HG03558 (cell line): ENCODE data around the gene MYO5B.

ENCODE experiments used
- ATAC-seq: cut with Tn5 transposase; IDR thresholded peaks from one replicate; pipeline ENCODE4 v1.9.1; 2021; ENCODE audit warnings: moderate number of reproducible peaks; ENCODE audit not compliant: unreplicated experiment; ENCODE audit errors: extremely low read depth

Gene MYO5B

DNA sequence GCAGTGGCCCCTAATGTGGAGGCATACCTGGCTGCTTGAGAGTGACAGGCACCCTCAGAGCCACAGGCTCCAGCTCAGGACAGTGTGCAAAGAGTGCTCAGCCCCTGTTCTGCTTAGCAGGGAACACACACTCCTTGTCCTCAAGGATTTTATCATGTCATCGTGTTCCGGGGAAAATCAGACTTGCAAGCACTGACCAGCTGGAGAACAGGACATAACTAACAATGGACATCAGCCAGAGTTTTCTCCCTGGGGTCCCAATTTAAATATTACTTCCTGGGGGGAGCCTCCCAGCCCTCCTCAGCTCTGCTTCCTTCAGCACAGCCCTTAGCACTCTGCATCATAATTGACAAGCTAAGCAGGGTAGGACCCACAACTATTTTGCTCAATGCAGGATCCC, 206.2 kb downstream of the MYO5B start:
- no peak for ATAC-seq

DNA sequence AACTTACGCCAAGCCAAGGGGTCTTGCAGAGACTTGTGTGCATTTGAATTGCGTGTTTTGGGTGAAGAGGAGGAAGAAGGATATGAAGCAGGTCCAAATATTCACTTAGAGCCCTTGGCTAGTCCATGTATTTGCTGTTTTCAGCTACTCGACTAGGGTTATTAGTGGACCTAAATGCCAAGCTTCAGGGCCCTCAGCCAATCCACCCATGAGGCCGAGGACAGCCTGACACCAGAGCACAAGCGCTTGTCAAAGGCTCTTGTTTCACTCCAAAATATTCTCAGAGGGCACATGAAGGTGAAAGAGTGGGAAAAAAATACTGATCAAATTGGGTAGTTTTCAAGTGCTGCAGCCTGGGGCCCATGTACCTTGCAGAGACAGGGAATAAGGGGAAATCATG, 206.8 kb downstream of the MYO5B start:
- ATAC-seq, result no peak

DNA sequence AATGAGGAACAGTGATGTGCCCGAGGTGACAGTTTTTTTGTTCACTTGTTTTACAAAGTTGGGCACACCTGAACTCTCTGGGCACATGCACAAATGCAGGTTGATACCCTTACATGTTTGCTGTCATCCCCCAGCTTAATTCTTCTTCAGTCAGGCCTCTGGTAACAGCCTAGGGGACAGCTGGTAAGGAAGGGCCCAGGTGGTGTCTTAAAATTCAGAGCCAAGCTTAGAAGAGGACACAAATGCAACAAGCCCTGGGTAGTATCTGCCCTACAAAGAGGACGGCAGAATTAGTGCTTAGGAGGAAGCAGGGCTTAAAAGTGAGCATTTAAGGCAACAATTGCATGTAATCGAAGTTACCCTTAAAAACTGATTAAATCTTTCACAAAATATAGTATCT, 209.7 kb downstream of the MYO5B start:
- no peak for ATAC-seq

DNA sequence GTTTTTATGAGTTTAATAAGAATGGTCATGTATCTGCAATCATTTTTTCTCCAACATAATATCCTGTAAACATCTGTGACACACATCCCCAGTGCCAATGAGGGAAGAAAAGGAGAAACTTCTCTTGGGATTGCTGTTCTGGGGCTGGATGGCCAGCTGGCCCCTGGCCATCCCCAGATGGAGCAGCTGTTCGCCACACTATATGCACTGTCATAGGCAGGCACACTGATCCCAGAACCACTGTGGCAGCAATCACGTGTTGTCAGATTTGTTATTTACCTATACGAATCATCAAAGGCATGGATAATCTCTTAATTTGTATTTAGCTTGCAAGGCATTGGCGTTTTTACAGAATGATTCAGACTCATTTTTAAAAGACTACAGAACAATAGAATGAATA, 214.1 kb downstream of the MYO5B start:
- ATAC-seq, result no peak

DNA sequence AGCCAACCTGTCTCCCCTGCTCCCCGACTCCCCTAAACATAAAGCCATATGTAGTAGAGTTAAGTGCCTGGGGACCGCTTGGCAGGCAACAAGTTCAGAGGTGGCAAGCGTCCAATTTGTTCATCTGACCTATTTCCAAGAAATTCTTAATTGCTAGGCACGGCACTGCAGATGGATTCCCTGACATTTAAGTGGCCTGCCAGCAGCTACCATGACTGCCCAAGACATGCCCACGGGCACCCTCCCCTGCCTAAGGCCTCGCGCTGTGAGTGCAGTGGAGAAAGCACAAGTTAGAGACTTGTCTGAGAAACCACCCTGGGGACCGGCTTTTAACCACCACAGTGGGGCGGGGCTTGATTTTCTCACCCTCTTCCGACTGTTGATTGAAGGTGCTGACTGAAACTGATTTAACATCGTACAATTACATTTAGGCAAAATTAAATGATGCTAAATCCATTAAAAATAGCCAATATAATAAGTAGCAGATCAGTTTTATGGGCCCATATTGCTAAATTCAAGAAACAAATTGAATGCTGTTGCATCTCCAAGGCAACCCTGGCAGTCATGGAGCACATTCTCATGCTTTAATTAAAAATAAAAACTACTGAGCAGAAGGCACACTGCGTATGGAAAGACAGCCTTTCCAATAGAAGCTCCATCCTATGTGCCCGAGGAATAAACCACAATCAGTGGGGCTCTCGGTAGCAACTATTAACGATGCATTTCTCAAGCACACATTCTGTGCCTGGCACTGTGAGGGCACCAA, 218.0 kb downstream of the MYO5B start:
- no peak for ATAC-seq

DNA sequence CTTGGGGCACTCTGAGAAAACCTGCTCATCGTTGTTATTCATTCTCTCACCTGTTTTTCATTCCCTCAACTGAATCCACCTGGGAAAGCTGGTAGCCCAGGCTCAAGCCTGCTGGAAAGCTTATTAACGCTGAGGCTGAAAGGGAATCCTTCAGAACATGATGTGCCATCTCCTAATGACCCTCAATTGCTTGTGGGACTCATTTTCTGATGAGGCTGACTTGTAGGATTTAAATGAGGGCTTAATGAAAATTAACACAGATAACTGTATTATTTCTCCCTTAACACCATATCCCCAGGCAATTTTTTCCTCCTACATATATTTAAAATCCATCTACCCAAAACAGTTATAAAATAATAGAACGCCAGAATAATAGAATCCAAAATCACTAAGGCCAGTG, 218.9 kb downstream of the MYO5B start:
- no peak for ATAC-seq

DNA sequence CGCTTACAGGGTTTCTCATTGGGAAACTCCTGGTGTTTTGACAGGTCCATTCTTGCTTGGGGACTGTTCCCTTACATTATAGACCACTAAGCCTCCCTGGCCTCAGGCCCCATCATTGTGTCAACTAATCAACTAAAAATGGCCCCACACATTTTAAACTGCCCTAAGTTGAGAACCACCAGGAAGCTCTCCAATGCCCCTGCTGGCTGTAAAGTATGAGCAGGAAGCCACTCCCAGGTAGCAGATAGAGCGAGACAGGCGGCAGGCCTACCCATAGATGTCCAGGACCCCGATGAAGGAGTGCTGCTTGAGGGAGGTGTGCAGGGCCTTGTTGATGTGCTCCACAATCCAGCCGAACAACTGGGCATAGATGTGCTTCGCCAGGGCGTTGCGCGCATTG, 220.9 kb downstream of the MYO5B start:
- no peak for ATAC-seq

DNA sequence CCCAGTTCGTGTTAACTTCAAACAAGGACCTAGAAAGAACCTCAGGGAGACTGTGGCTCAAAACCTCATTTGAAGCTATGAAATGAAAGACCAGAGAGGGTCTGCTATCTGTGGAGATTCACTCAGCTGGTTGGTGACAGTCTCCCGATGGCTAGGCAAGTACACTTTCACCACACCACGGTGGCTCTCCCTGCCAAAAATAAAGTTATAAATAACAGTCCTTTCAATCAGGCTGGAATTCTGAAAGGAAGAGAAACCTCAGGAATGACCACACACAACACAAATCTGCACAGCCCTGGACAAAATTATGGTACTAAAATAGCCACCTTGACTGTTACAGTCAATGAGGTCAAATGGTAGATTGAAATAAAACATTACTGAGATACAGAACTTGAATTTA, 221.4 kb downstream of the MYO5B start:
- ATAC-seq, result no peak

DNA sequence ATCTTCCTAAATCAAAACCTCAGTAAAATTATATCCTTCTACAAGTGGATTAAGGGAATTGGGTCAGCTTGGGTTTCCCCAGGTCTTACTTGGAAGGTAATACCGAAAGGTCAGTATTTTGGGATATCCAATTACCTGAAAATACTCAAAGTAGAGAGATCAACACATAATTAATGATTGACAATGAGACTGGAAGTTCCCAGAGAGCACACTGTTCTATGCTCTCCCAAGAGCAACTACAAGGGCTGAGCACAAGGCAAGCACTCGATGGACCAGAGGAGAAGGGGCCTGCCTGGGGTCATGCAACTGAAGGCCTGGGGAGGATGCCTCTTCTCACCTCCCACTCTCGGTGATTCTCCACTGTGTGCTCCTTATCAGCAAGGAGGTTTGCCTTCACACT, 222.4 kb downstream of the MYO5B start:
- no peak for ATAC-seq

DNA sequence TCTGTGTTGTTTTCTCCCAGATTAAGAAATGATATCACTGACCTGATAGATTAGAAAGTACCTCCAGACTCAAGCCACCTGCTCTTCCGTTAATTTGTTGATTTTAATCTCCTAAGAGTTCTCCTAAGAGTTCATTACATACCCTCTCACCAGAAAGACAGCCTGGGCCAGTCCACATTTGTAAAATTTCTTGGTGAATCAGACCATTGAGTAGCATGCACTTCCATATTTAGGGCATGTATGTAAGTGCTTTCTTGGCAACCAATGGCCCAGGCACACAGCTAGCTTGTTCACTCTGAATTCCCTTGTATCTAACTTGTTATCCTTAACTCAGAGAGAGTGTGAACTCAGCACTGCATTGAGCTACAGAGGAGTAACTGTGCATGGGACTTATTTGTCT, 223.5 kb downstream of the MYO5B start:
- ATAC-seq, result no peak

DNA sequence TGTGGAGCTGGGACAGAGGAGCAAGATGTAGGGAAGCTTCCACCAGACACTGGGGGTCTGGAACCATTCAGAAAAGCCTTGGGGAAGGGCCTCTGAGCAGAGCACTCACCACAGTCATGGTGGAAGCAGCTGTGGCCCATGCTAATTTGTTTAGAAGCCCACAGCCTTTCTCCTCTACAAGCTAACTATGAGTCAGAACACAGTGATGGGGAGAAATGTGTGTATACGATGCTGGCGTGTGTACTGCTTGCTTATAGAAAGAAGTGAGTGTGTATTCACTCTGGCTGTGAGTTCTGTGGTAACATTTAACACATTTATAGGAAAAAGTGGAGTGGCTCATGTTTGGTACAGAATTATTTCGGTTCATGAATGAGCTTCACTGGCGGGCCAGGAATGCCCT, 224.6 kb downstream of the MYO5B start:
- ATAC-seq, result no peak

DNA sequence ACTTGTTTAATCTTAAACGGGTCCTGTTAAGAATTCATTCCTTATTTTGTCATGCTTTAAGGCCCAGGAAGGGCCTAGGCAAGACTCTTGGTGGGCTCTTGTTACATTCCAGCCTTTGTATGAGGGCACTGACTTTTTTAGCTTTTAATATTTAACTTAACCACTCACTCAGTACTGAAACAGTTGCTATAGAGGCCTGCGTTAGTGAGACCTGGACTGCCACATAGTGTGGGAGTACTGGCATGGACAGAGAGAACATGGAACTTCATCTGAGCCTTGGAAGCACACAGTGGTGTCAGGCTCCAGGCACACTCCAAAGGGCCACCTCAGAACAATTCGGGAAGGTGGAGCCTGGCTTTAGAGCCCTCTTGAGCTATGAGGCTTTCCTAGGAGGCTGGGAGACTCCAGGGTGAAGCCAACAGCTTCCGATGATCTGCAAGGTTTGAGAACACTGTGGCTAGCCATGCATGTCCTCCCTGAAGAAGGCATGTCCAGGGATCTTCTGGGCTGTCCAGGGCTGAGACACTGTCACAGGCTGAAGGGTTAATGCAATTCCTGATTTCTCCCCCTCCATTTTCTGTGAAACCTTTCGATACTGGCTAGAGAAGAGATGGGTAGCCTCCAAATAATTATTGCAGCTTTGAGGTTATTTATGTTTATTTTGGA, 226.2 kb downstream of the MYO5B start:
- ATAC-seq, result no peak

DNA sequence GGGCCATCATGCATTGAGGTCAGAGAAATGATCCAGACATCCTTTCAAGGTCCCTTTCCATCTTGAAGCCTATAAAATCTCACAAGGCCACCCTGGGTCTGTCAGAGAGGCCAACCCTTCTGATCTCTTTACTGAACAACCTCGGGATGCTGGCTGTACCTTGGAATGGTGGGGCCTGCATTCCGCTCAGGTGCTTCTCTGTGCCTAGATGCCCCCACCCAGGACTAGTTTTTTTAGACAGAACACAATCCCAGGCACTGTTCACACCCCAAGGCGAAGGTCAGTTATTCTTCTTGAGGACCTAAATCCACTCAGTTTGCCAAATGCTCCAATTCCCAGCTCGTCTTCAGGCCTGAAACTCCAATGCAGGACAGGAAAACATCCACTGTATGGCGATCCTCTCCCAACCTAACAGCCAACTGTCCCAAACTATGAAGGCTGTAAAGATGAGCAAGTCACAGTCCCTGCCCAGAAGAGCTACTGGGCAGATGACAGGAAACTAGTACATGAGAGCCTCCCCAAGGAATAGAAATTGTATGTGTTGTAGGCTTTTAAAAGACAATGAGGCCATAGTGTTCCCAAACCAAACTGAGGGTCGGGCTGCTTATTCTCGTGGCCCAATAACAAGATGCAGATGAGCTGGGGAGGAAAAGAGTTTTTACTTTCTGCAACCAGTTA, 227.2 kb downstream of the MYO5B start:
- ATAC-seq, result no peak

DNA sequence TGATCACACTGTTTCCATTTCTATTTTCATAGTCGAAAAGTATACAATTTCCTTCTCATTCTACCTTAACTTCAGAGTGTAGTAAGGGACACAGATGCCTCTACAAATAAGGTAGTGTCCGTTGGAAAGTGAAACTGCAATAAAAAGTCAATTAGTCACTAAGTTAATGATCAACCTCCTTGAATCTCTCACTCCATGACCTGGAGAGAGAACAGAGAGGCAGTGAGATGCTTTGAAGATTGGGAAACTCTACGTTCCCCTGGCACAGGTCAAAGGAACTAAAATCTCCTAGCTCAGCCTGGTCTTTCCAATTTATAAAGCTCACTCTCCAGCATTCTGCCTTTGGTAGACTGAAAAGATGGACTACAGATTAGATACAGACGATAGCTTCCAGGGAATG, 227.8 kb downstream of the MYO5B start:
- peak; percentile 61 for ATAC-seq

DNA sequence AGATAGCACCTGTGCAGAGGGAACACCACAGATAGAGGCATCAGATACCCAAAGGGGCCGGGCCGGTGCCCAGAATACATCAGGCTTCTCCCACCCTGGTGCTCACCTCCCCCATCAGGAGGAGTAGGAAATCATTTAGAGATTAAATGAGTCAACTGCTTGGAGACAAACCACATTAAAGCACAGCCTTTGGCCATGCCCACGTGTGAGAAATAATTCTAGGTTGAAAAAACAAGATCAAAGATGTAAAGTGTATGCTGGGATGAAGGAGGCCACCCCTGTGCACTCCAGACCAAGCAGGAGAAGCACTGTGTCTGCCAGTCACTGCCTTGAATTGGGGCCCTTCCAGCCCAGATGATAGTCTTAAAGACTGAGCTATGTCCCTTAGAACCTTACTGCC, 228.9 kb downstream of the MYO5B start:
- no peak for ATAC-seq

DNA sequence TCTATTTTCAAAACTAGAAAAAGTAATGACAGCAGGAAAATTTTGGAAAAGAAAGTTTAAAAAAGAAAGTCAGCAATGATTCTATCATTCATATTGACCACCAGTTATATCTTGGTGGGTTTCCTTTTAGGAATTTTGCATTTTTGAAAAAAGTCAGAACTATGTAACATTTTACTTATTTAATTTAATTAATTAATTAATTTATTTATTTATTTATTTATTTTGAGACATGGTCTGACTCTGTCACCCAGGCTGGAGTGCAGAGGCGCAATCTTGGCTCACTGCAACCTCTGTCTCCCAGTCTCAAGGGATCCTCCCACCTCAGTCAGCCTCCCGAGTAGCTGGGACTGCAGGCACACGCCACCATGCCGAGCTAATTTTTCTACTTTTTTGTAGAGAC, 231.7 kb downstream of the MYO5B start:
- ATAC-seq, result no peak

DNA sequence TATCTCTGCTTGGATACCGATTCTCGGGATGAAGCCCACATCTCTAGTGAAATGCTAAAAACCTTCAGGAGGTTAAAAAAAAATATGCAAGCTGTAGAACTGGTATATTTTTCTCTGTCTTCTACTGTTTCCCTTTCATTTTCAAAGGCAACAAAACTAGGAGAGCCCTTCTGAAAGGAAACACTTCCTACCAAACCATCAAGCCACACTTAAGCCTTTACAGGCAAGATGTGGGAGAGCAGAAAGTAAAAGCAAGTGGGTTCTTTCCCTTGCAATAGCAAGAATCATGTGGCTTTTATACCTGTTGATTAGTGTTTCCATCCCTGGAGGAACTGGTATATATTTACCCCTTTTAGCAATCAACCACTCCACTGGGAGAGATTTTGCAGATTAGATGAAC, 233.7 kb downstream of the MYO5B start:
- ATAC-seq, result no peak

DNA sequence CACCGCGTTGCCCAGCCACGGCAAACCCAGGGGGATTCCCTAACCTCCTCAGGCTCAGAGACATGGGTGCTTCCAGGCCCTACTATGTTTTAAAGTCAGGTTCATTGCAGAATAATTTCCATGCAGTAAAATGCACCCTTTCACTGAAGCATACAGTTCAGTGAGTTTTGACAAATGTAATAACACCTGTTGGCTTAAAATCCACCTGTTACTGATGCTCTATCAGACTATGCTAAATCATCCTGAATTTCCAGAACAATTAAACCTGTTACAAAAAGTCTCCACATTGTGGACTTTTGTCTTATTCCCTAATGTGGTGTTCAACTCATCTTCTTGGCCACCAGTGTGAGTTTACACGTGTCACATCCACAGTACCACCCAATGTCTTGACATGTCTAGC, 234.6 kb downstream of the MYO5B start:
- no peak for ATAC-seq

DNA sequence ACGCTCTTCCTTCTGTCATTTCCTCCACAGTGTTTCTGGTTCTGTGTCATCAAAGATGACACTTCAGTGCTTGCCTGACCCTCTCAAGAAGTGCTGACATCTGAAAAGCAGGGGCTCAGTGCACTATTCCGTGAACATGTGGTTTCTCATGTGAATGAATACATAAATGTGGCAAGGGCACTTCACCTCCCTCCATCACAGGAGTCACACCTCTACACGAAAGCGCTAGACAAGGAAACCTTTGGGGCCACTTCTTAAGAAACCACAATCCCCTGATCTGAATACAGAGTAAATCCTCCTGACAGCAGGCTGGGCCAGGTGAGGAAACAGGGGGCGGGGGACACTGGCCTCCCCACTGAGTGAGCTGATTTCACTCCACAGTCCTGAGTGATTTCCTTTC, 235.8 kb downstream of the MYO5B start:
- ATAC-seq, result peak; percentile 61

DNA sequence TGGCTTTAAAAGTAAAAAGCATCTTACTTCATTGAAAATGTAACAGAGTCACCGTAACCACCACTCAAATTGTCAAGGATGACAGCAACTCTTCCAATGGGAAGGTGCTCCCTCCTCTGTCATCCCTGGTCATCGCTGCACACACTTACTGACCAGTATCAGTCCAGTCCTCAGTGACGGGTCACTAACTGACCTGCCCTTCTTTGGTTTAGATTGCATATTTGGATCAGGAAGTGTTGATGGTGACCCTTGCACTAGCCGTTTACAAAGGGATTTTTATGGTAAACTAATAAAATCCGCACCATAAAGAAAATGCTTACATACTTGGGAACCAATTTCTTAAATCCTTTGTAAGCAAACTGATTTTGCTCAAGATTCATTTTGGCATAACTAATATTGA, 239.7 kb downstream of the MYO5B start:
- no peak for ATAC-seq

DNA sequence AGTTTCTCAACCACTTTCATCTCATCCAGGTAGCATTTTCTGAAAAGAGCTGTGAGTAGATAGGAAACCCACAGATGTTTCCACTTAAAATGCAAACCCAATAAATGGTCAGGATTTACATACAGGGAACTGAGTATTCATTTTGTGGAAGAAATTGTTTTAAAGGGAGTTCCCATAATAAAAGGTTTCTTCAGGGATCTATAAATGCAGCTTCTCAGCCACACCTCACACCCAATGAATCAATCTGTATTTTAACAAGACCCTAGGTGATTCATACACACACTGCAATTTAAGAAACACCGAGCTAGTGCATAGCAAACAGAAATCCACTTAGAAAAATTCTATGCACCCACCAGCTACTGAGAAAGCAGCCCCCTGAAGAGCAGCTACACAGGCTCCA, 241.6 kb downstream of the MYO5B start:
- ATAC-seq, result no peak

DNA sequence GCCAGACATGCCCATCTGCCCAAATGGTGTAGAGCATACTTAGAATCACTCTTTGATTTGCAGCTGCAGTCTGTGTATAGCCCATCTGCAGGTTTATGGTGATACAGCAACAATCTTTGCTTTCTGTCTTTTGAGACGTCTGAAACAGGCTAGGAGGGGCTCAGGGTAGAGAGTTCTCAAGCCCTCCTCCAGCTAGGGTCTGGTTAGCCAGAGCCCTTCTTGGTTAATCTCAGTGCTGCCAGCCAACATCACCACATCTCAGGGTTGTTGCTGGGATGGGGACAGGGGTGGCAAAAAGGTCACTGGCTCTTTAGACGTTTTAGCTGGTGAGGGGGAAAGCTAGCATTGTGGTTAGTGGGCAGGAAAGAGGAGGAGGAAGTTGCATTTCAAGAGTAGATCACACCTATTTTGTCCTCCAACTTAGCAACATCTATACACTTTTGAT, 245.0 kb downstream of the MYO5B start:
- ATAC-seq, result no peak
